Thyroid gland (tissue), 4 donors: ENCODE data around the gene RIPOR2.

Source experiments
- POLR2A ChIP-seq, 2 donors: fragments of 450-650 bp; IDR thresholded peaks; one replicate each; pipeline ENCODE4 v1.6.1; 2017; ENCODE audit warnings: antibody characterized with exemption in 2 of 2, mild to moderate bottlenecking in 2 of 2, moderate library complexity in 1 of 2
- TF ChIP-seq, protein P1 (sequence below), 6 experiments: fragments of 200-600 bp in 3 of 6; fragments of 450-650 bp in 3 of 6; sonication (generic) in 3 of 6; IDR thresholded peaks; one replicate each; pipeline ENCODE4 v1.5.1; 2016 to 2019; ENCODE audit warnings: antibody characterized with exemption in 6 of 6, mild to moderate bottlenecking in 2 of 6, inconsistent platforms in 1 of 6, moderate library complexity in 1 of 6

DNA sequence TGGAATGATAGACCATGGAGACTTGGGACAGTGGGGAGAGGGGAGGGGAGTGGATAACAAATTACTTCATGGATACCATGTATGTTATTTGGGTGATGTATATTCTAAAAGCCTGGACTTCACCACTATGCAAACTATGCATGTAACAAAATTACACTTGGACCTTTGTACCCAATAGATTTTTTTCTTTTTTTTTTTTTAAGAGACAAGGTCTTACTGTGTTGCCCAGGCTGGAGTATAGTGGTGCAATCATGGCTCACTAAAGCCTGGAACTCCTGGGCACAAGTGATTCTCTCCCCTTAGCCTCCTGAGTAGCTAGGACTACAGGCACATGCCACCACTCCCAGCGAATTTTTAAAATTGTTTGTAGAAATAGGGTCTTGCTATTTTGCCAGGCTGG lies 45.3 kb downstream of the RIPOR2 start:
- TF ChIP-seq, protein P1, sequence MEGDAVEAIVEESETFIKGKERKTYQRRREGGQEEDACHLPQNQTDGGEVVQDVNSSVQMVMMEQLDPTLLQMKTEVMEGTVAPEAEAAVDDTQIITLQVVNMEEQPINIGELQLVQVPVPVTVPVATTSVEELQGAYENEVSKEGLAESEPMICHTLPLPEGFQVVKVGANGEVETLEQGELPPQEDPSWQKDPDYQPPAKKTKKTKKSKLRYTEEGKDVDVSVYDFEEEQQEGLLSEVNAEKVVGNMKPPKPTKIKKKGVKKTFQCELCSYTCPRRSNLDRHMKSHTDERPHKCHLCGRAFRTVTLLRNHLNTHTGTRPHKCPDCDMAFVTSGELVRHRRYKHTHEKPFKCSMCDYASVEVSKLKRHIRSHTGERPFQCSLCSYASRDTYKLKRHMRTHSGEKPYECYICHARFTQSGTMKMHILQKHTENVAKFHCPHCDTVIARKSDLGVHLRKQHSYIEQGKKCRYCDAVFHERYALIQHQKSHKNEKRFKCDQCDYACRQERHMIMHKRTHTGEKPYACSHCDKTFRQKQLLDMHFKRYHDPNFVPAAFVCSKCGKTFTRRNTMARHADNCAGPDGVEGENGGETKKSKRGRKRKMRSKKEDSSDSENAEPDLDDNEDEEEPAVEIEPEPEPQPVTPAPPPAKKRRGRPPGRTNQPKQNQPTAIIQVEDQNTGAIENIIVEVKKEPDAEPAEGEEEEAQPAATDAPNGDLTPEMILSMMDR (IDR thresholded peaks at IDR 0.05) = no peak
- TF ChIP-seq POLR2A (IDR thresholded peaks at IDR 0.05) = no peak
